Endodermal cell (in vitro differentiated cells): ENCODE measurements around the gene WDR45. TPM values are rescaled to one million over a fixed set of nuclear protein-coding genes. Genes with fewer than 3 reads are reported as not detected.
A peak's percentile ranks its signal among the peaks of the same experiment; 100 is the strongest.

ENCODE experiments used
- DNase-seq: peaks from one replicate; pipeline ENCODE4 v3.0.0-alpha.2; 2017
- H3K27ac ChIP-seq: 2 replicates; pipeline ENCODE4 v1.5.1; 2013; ENCODE audit warnings: mild to moderate bottlenecking, low read depth, low read length, moderate library complexity
- H3K27me3 ChIP-seq: 2 replicates; pipeline ENCODE4 v1.6.1; 2013; ENCODE audit warnings: mild to moderate bottlenecking, low read length, moderate library complexity; ENCODE audit not compliant: insufficient read depth, control insufficient read depth, poor library complexity, severe bottlenecking
- H3K36me3 ChIP-seq: 2 replicates; pipeline ENCODE4 v1.7.0; 2013; ENCODE audit warnings: mild to moderate bottlenecking, low read length, moderate library complexity; ENCODE audit not compliant: control insufficient read depth, insufficient read depth
- H3K4me1 ChIP-seq: one replicate; pipeline ENCODE4 v1.7.0; 2013; ENCODE audit warnings: low read length; ENCODE audit not compliant: control insufficient read depth, insufficient read depth
- H3K4me3 ChIP-seq: 2 replicates; pipeline ENCODE4 v1.5.1; 2013; ENCODE audit warnings: mild to moderate bottlenecking, low read length, moderate library complexity
- H3K9ac ChIP-seq: 2 replicates; pipeline ENCODE4 v1.6.1; 2013; ENCODE audit warnings: mild to moderate bottlenecking, low read length, moderate library complexity; ENCODE audit not compliant: poor library complexity, severe bottlenecking; ENCODE audit errors: extremely low read depth
- H3K9me3 ChIP-seq: 2 replicates; pipeline ENCODE4 v1.6.1; 2013; ENCODE audit warnings: mild to moderate bottlenecking, low read length, moderate library complexity; ENCODE audit not compliant: control insufficient read depth
- H3K27ac Mint-ChIP-seq: 2 replicates; pipeline ENCODE4 v1.8.0; 2020; ENCODE audit warnings: mixed read lengths
- H3K27me3 Mint-ChIP-seq: 2 replicates; pipeline ENCODE4 v1.8.0; 2021; ENCODE audit warnings: mild to moderate bottlenecking, mixed read lengths; ENCODE audit not compliant: insufficient read depth
- H3K36me3 Mint-ChIP-seq: 2 replicates; pipeline ENCODE4 v1.8.0; 2020; ENCODE audit warnings: low read depth, mixed read lengths
- H3K4me1 Mint-ChIP-seq: 2 replicates; pipeline ENCODE4 v1.8.0; 2020; ENCODE audit warnings: mixed read lengths
- H3K4me3 Mint-ChIP-seq: 2 replicates; pipeline ENCODE4 v1.8.0; 2020; ENCODE audit warnings: mild to moderate bottlenecking, moderate library complexity, mixed read lengths
- H3K9me3 Mint-ChIP-seq: 2 replicates; pipeline ENCODE4 v1.8.0; 2020; ENCODE audit warnings: mild to moderate bottlenecking, mixed read lengths
- WGBS, 2 experiments: methylation state at CpG; one replicate each; pipeline versions ENCODE4 v1.1.5 to v1.1.7; 2013; ENCODE audit warnings: missing lambda C conversion rate in 2 of 2, mixed read lengths in 1 of 2; ENCODE audit not compliant: insufficient coverage in 1 of 2, insufficient read length in 1 of 2; 5-methylcytosine and 5-hydroxymethylcytosine counted together
- total RNA-seq, 2 donors: library from RNA; stranded (reverse); fragmentation: NEBNext Ultra II Directional in 1 of 2; extraction: Animal tissue kit (Norgen Biotek cat#: 25700) in 1 of 2; gene quantifications; 2 replicates in 1 of 2; 3 replicates in 1 of 2; pipeline ENCODE4 v1.2.1, GENCODE V29; 2021
- TF ChIP-seq, protein P1 (sequence below): fragments of 200-600 bp; sonication (generic); conservative IDR thresholded peaks from 2 replicates; pipeline ENCODE4 v1.5.0; 2021; ENCODE audit warnings: antibody characterized with exemption, mild to moderate bottlenecking

The WDR45 gene
- total RNA-seq, 2 donors from 2014 or later: 29.8 to 42.5 TPM

- H3K4me3 ChIP-seq: no peak overlapping the region
- H3K27me3 ChIP-seq: no peaks in the 10 kb centered on the region
- H3K27me3 Mint-ChIP-seq: no peaks in the 10 kb centered on the region
- peaks cover 2% of the 10 kb centered on the region for H3K36me3 Mint-ChIP-seq
- H3K4me3 Mint-ChIP-seq: peak overlapping the region; percentile 70
- no peaks in the 10 kb centered on the region for H3K36me3 ChIP-seq
- peaks cover 56% of the 10 kb centered on the region for H3K9me3 Mint-ChIP-seq
- H3K27ac Mint-ChIP-seq: peak overlapping the region; percentile 38
- peak; percentile 90 for DNase-seq
- H3K9me3 ChIP-seq: no peaks in the 10 kb centered on the region
- TF ChIP-seq, protein P1, sequence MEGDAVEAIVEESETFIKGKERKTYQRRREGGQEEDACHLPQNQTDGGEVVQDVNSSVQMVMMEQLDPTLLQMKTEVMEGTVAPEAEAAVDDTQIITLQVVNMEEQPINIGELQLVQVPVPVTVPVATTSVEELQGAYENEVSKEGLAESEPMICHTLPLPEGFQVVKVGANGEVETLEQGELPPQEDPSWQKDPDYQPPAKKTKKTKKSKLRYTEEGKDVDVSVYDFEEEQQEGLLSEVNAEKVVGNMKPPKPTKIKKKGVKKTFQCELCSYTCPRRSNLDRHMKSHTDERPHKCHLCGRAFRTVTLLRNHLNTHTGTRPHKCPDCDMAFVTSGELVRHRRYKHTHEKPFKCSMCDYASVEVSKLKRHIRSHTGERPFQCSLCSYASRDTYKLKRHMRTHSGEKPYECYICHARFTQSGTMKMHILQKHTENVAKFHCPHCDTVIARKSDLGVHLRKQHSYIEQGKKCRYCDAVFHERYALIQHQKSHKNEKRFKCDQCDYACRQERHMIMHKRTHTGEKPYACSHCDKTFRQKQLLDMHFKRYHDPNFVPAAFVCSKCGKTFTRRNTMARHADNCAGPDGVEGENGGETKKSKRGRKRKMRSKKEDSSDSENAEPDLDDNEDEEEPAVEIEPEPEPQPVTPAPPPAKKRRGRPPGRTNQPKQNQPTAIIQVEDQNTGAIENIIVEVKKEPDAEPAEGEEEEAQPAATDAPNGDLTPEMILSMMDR: no peak
- no peak overlapping the region for H3K27ac ChIP-seq
- WGBS, 2 experiments: 94 to 97% methylated on average over 7 to 63 of the region's 63 CpGs
- no peaks in the 10 kb centered on the region for H3K4me1 ChIP-seq
- peaks cover 4% of the 10 kb centered on the region for H3K4me1 Mint-ChIP-seq
- no peak overlapping the region for H3K9ac ChIP-seq
Observed at GRCh38 chrX:49071877-49072711, 7.6 kb downstream of the WDR45 start.

- DNase-seq: no peak
- 98% methylated on average over 4 of the region's 4 CpGs; no CpG with 5 or more reads in 1 of the 2 experiments for WGBS, 2 experiments
- H3K27me3 Mint-ChIP-seq: no peaks in the 10 kb centered on the region
Observed at GRCh38 chrX:49070988-49071387, 8.7 kb downstream of the WDR45 start.

DNA sequence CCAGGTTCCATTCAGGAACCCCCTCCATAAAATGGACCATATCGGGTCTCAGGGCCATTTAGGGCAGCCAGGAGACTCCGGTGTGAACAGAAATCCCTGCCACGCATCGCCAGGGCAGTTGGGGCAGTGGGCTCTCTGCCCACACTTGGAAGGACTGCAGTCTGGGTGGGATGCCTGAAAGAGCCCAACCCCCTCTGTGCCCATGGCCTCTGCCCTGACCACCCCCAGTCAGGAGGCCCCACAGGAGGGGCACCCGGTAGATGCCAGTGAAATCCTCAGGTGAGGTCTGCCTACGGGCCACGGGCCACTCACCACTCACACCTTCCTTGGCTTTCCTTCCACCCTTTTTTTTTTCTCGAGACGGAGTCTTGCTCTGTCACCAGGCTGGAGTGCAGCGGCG is 10.6 kb downstream of the WDR45 start:
- H3K27ac ChIP-seq: no peak overlapping the region
- Mint-ChIP-seq H3K4me1 (peaks cover 4% of the 10 kb centered on the region), H3K4me3 (no peak overlapping the region), H3K36me3 (peaks cover 5% of the 10 kb centered on the region), H3K9me3 (peaks cover 60% of the 10 kb centered on the region), H3K27me3 (no peaks in the 10 kb centered on the region), H3K27ac (no peak overlapping the region)
- TF ChIP-seq, protein P1: no peak
- H3K27me3 ChIP-seq: no peaks in the 10 kb centered on the region
- no peaks in the 10 kb centered on the region for H3K36me3 ChIP-seq
- DNase-seq: no peak
- no peak overlapping the region for H3K4me3 ChIP-seq
- H3K9me3 ChIP-seq: no peaks in the 10 kb centered on the region
- H3K4me1 ChIP-seq: no peaks in the 10 kb centered on the region
- WGBS, 2 experiments: 95% methylated on average over 11 of the region's 11 CpGs; no CpG with 5 or more reads in 1 of the 2 experiments
- H3K9ac ChIP-seq: no peak overlapping the region

More at GRCh38 chrX:49070988-49071387, 8.7 kb downstream of the WDR45 start:
- Mint-ChIP-seq H3K4me3 (no peak overlapping the region), H3K36me3 (peaks cover 6% of the 10 kb centered on the region), H3K27ac (no peak overlapping the region), H3K9me3 (peaks cover 64% of the 10 kb centered on the region), H3K4me1 (peaks cover 4% of the 10 kb centered on the region)
- Histone ChIP-seq H3K4me1 (no peaks in the 10 kb centered on the region), H3K9ac (no peak overlapping the region), H3K27ac (no peak overlapping the region), H3K36me3 (no peaks in the 10 kb centered on the region), H3K9me3 (no peaks in the 10 kb centered on the region), H3K27me3 (no peaks in the 10 kb centered on the region), H3K4me3 (no peak overlapping the region)
- TF ChIP-seq, protein P1: no peak
